ENCODE measurements around the gene THSD8.

- TF ChIP-seq GATA3 (IDR thresholded peaks at IDR 0.05; ENCODE audit: low read depth, low read length) (no peak), GATA2 (IDR thresholded peaks at IDR 0.05; ENCODE audit: low read depth, low read length) (no peak)
These were observed 30.9 kb upstream of the THSD8 start for GRCh38 chr19:12770922-12771321.
